GM12892 (cell line): ENCODE data around the gene QSER1.

Experiments
- POLR2A ChIP-seq: IDR thresholded peaks from 2 replicates; pipeline ENCODE4 v1.6.1; 2011; ENCODE audit warnings: low read depth, low read length, control low read depth
- POLR2AphosphoS5 ChIP-seq: IDR thresholded peaks from 2 replicates; pipeline ENCODE4 v1.6.1; 2011; ENCODE audit warnings: low read depth, low read length, control low read depth

- TF ChIP-seq POLR2A (no peak), POLR2AphosphoS5 (no peak)
Measured at GRCh38 chr11:32891657-32892354, 805 bp upstream of the QSER1 start.
